HG02885 (cell line): Measurements from ENCODE around the gene MSX1.

Experiments
- ATAC-seq: cut with Tn5 transposase; IDR thresholded peaks from one replicate; pipeline ENCODE4 v1.9.1; 2021; ENCODE audit warnings: mild to moderate bottlenecking; ENCODE audit not compliant: unreplicated experiment, poor library complexity

Gene MSX1

DNA sequence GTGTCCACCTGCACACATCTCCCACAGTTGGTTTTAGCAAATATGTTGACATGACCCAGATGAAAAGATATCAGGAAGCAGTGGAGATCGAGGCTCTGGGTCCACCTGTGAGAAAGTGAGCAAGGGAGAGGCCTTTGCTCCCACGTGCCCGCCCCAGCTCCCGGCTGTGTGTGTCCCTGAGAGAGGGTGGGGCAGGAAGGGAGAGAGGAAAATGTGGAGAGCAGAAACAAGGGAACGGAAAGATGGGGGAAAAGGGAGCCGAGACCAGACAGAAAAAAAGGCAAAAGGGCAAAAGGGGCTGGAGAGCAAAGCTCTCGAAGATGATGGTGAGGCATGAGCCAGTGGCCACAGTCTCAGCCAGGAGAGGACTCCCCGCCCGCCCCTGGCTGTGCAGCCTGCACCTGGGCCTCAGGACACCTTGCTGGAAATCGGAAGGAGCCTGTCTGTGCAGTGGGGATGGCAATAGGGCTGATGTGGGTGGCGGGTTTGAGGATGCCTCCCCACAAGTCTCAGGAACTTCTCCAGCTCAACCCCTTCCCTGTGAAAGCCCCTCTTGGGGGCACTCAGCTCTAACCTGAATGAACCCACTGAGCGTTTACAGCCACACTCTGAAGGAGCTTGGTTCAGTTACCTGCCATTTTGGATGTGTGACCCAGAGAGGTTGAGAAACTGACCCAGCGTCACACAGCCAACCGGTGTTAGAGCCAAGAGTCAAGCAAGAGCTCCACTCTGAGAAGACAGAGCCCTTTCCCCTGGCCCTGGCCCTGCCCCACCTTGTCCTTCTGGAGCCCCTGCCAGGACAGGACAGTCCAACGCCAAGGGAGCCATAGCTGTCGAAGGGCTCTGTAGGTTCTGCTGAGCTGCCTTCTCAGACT, 20.3 kb upstream of the MSX1 start:
- no peak for ATAC-seq

DNA sequence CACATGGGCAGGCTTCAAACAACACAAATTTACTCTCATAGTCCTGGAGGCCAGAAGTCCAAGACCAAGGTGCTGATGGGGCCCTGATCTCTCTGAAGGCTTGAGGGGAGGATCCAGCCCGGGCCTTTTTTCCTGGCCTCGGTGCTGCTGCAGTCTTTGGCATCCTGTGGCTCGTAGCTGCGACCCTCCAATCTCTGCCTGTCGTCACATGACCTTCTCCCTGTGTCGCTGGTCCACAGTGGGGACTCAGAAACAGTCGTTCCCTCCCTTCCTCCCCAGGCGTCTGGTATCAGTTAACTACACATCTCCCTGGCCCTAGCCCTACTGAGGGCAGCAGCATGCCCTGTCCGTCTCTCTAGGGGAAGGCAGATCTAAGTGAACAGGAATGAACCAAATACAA, 19.1 kb upstream of the MSX1 start:
- ATAC-seq, result no peak

DNA sequence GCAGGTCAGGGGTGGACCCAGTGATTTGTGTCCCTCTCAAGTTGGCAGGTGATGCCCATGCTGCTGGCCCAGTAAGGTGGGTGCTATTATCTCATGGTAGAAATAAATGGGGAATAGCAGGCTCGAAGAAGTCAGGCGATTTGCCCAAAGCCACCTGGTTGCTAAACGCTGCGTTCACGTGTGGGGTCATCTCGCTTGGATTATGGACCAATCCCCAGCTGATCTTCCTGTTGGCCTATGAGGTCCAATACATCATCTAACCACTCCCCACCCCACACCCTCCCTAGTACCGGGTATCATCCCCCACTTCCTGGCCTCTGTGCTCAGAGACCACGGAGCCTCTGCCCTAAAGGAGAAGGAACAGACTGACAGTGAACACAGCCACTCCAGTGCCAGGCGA, 18.3 kb upstream of the MSX1 start:
- no peak for ATAC-seq

DNA sequence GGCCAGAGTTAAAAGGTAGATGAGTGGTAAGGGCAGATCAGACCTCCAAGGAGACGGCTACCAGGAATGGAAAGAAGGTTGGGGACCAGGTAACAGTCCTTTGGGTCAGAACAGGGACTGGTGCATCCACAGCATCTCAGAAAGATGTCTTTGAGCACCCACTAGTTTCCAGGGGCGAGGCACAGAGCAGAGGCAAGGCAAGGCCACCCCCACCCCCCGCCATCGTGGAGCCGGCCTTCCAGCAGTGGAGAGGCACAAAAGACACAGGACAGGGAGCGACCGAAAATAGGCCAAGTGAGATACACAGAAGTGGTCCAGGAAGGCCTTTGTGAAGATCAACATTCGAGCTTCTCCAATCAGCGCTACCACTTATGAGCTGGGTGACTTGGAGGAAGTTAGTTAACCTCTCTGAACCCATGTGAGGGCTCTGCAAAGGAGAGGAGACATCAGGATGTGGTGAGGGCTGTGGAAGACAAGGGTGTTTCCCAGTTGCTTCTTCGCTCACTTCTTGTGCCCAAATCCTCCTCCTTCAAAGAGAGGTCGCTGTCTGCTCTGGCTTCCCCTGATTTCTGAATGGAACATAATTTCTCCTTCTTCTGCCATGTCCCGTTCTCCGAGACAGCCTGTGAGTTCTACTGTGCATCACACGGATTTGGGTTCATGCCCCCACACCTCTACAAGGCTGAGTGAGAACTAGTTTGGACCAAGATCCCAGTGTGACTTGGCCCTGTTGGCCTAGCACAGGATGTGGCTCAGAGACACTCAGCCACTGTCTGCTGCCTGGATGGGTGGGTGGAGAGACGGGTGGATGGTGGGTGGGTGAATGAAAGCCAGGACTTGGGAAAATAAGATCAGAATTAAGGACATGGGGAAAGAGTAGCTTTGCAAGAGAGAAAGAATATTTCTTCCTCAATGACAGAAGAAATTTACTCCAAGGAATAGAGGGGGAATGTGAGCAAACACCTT, 16.7 kb upstream of the MSX1 start:
- no peak for ATAC-seq

GRCh38 chr4:4843635-4844291, 15.7 kb upstream of the MSX1 start:
- no peak for ATAC-seq

DNA sequence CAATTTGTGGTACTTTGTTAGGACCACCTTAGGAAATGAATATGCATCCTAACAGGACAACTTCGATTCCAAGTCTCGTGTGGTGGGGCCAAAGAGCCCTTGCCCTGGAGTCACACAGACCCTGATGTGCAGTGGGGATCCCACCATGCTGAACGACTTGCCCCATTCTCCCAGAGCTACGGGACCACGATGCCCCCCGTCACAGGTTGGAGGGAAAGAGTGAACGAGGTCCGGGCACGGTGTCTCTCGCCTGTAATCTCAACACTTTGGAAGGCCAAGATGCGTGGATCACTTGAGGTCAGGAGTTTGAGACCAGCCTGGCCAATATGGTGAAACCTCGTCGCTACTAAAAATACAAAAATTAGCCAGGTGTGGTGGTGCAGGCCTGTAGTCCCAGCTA, 14.4 kb upstream of the MSX1 start:
- ATAC-seq, result no peak

DNA sequence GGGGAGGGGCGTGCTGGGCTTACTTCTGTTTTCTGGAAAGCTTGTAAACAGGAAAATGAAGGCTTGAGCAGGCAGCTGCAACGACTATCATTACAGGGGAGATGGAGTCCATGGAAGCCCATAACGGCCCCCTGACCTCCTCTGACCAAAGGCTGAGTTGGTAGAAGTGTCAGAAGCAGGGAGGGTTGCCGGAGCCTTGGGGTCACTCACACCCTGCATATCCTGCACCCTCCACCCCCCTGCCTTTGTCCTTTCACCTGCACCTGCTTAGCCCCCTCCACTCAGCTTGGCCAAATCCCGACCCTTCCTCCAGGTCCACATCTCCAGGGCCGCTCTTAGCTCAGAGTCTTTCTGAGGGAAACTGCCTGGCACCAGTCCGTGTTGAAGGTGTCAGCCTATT, 12.5 kb upstream of the MSX1 start:
- no peak for ATAC-seq

- ATAC-seq, result no peak
Observed at GRCh38 chr4:4848540-4848939, 10.9 kb upstream of the MSX1 start.

- ATAC-seq, result no peak
Observed at GRCh38 chr4:4849106-4849505, 10.4 kb upstream of the MSX1 start.

DNA sequence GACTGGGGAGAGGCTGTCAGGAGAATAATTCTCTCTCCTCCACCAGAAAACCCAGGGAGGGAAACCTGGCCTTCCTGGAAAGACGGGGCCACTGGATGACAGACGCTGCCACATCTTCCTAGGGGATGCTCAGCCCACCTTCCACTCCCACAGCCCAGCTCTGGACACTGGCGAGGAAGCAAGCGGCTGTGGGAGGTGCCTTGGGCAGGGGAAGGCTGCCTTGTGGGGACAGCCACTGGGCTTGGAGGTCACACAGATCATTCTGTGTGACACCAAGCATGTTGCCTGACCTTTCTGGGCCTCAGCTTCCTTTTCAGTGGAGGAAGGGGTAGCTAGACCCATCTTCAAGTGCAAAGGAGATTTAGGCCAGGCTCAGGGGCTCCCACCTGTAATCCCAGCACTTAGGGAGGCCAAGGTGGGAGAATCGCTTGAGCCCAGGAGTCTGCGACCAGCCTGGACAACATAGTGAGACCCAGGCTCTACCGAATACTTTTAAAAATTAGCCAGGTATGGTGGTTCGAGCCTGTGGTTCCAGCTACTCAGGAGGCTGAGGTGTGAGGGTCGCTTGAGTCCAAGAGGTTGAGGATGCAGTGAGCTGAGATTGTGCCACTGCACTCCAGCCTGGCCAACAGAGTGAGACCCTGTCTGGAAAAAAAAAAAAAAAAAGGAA, 9.8 kb upstream of the MSX1 start:
- no peak for ATAC-seq

- no peak for ATAC-seq
Observed at GRCh38 chr4:4851081-4851480, 8.4 kb upstream of the MSX1 start.

GRCh38 chr4:4851906-4852305, 7.6 kb upstream of the MSX1 start:
- ATAC-seq, result no peak

DNA sequence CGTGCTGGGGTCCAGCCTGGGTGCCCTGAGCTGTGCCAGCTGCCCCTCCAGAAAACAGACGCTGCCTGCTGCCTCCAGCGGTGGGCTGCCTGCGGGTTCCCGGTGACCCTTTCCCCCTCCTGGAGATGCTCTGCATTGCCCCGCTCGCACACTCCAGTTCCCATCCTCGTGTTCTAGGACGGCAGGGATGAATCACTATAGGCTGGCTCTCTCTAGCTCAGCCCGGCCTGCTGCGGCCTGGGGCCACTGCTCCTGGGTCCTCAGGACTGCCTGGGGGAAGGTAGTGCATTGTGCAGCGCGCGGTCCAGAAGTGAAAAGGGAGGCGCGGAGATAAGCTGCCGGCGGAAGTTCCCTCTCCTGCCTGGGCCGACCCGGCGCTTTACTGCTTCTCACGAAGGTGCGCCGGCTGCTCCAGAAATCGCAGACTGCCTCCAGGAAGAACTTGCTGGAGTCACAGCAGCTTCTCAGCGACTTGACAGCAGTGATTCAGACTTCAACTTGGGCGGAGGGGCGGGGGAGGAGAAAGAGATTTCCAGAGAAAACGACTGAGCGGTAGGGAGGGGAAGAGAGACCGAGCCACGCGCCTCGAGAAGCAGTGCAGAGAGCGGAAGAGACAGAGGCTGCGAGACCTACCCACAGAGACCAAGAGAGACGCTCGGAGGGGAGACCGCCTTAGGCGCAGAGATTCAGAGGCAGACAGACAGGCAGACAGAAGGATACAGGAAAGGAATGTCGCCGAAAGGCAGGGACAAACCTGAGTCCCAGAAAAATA, 6.7 kb upstream of the MSX1 start:
- peak; percentile 69 for ATAC-seq

DNA sequence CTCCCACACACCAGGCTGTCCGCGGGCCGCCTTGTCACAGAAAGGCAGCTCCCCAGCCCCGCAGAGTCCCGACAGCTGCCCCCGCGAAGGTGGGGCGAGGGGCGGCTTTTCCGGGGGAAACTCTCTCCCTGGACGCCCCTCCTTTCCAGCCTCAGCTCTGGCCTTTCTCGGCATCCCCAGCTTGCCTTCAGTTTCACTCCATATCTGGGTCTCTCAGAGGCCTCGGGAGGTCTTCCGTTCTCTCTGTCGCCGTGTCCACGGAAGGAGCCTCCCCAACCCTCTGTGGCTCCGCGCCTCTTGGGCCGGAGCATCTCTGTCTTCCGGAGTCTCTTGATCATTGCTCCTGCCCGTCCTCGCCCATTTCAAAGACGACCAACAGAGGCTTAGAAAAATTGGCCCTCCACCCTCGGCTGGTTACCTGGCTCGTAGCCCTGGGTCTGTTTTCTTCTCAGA, 6.1 kb upstream of the MSX1 start:
- ATAC-seq, result peak; percentile 22

DNA sequence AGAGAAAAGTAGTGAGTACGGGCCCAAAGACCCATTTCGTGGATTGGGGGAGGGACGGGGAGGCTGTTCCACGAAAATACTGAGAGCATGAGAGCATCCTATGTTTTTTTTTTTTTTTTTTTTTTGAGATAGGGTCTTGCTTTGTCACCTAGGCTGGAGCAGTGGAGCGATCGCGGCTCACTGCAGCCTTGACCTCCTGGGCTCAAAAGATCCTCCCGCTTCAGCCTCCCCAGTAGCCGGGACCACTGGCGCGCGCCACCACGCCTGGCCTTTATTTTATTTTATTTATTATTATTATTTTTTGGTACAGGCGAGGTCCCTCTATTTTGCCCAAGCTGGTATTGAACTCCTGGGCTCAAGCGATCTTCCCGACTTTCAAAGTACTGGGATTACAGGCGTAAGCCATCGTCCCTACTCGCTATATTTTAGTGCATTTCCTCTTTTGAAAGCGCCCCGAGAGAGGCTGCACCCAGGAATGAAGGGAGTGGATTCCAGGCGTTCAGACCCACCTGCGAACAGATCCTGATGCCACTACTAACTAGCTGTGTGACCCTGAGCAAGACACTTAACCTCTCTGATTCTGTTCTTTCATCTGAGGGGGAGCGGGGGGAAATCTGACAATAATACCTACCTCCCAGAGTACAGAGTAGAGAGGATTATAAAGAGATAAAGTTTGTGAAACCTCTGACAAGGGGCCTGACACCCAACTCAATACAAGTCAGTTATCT, 5.4 kb upstream of the MSX1 start:
- ATAC-seq, result no peak

DNA sequence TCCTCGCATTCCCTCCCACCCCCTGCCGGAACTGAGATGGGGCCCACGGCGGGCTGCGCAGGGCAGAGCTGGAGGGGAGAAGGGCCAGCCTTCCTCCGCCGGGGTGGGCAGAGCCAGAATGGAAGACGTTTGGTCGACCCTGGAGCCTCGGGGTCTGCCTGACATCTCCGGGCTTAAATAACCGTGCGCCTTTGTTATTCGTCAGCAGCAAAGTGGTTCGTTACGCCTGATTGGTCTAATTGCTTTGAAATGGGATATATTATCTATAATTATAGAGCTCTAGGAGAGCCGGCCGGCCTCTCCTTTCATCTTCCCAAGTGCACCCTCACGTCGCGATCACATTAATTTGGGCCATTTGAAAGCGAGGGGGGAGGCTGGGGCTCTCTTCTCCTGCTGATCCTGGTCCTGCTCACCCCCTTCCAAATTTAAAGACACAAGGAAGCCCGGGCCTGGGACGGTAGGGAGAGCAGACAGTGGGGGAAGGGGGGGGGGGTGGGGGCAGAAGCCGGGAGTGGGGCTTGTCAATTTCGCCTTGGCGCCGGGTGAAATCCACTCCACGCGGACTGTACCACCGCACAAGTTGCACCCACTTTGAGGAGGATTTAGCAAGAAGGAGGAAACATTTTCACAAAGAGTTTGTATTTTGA, 4.7 kb upstream of the MSX1 start:
- ATAC-seq, result no peak

DNA sequence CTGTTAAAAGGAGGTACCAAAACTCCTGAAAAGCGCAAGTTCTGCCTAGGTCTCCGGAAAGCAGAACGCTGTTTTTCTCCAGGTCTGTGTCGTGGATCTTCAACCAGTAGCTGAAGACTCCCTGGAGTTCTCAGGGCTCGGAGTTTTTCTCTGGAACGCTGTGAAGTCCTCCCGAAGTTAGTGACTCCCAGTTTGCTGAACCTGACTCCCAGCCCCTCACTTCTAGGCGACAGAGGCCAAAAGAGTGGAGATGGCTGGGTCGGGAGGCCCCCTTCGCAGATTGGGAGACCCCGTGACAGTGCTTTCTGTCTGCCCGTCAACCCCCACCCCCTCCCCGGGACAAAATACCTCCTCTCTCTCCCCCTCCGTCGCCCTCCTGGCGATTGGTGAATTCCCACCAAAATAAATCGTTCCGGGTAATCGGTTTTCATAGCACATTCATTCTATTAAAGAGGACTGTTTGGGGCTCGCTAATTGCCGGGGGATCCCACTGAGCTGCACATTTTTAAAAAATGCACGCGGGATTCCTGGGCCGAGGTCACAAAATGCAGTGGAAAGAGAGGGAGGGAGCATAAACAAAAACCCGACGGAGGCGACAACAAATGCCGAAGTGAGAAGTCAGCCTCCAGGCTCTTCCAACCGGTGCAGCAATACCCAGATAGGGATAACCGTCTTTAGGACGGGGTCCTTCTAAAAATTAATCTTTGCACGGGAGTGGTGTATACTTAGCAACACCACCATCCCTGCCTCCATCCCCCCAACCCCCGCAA, 4.0 kb upstream of the MSX1 start:
- no peak for ATAC-seq
